HCT116 (cell line): ENCODE results near the gene PRSS56. TPM values are rescaled to one million over a fixed set of nuclear protein-coding genes. Genes with fewer than 3 reads are reported as not detected.

Experiments
- ATAC-seq: fragments of 200-7000 bp; cut with Tn5 transposase; 2 replicates; pipeline ENCODE4 v1.9.1; 2020; ENCODE audit warnings: mild to moderate bottlenecking, moderate library complexity
- BruUV-seq: library from RNA; stranded (reverse); fragments of 400-500 nt; replicated peaks from 2 replicates; lab custom pipeline; 2021; lab: Mats Ljungman, UMichigan
- CTCF ChIA-PET: fragments of 300-600 bp; sonication (Branson Sonifier 250); formaldehyde crosslinking; loops from one replicate; lab custom pipeline; 2021; ENCODE audit warnings: antibody characterized with exemption; lab: Charles Lee
- POLR2A ChIA-PET: fragments of 300-600, 350-600 bp; sonication (Branson Sonifier 250); formaldehyde crosslinking; loops from one replicate; lab custom pipeline; 2021; ENCODE audit warnings: antibody characterized with exemption; lab: Charles Lee
- RAD21 ChIA-PET, 2 experiments: fragments of 300-600 bp; sonication (Branson Sonifier 250); formaldehyde crosslinking; loops; one replicate each; lab custom pipeline; 2023; ENCODE audit warnings: low total read pairs in 2 of 2; ENCODE audit not compliant: uncharacterized antibody in 2 of 2, unreplicated experiment in 2 of 2, low non-redundant PET in 1 of 2; lab: Charles Lee
- DNase-seq: peaks from one replicate; pipeline ENCODE4 v3.0.0-alpha.2; 2010; ENCODE audit warnings: low read depth, low spot score
- H2AFZ ChIP-seq: fragments of 200-600 bp; shearing (Covaris generic), sonication (generic); 2 replicates; pipeline ENCODE4 v1.6.1; 2017; ENCODE audit warnings: low read depth, mixed run types, mixed read lengths, antibody characterized with exemption, low read length; ENCODE audit not compliant: poor library complexity, severe bottlenecking
- H3K27ac ChIP-seq: 2 replicates; pipeline ENCODE4 v1.5.1; 2012; ENCODE audit warnings: low read depth, low read length
- H3K27me3 ChIP-seq: fragments of 200-600 bp; sonication (generic); 2 replicates; pipeline ENCODE4 v1.6.1; 2016; ENCODE audit warnings: mixed run types, low read length, mixed read lengths; ENCODE audit not compliant: insufficient read depth
- H3K36me3 ChIP-seq, 2 experiments: fragments of 200-500 bp in 1 of 2; fragments of 200-600 bp in 1 of 2; sonication (Bioruptor generic) in 1 of 2; sonication (generic) in 1 of 2; 2 replicates each; pipeline versions ENCODE4 v1.5.1 to v1.6.1; 2014 to 2016; ENCODE audit warnings: low read length in 2 of 2, inconsistent platforms in 1 of 2, mixed read lengths in 1 of 2, mixed run types in 1 of 2; ENCODE audit not compliant: insufficient read depth in 2 of 2, control insufficient read depth in 1 of 2
- H3K4me1 ChIP-seq, 2 experiments: fragments of 200-600 bp in 1 of 2; sonication (generic) in 1 of 2; 2 replicates each; pipeline versions ENCODE4 v1.5.1 to v1.6.1; 2012 to 2017; ENCODE audit warnings: low read length in 2 of 2, inconsistent platforms in 1 of 2, mild to moderate bottlenecking in 1 of 2, mixed read lengths in 1 of 2, mixed run types in 1 of 2, moderate library complexity in 1 of 2; ENCODE audit not compliant: insufficient read depth in 2 of 2, control insufficient read depth in 1 of 2
- H3K4me2 ChIP-seq: fragments of 200-600 bp; sonication (generic); 2 replicates; pipeline ENCODE4 v1.6.1; 2017; ENCODE audit warnings: mixed run types, low read length, mixed read lengths
- H3K4me3 ChIP-seq, 2 experiments: fragments of 200-600 bp in 1 of 2; sonication (generic) in 1 of 2; replicated peaks in 1 of 2; 2 replicates each; pipeline ENCODE4 v1.5.1; 2011 to 2016; ENCODE audit warnings: low read length in 2 of 2, control low read depth in 1 of 2, low read depth in 1 of 2, mild to moderate bottlenecking in 1 of 2, mixed read lengths in 1 of 2, mixed run types in 1 of 2
- H3K79me2 ChIP-seq: fragments of 200-600 bp; sonication (generic); 2 replicates; pipeline ENCODE4 v1.6.1; 2017; ENCODE audit warnings: mild to moderate bottlenecking, mixed run types, low read length, moderate library complexity, mixed read lengths; ENCODE audit not compliant: insufficient read depth
- H3K9ac ChIP-seq: fragments of 200-600 bp; sonication (generic); 2 replicates; pipeline ENCODE4 v1.6.1; 2016; ENCODE audit warnings: low read length, mixed read lengths
- H3K9me2 ChIP-seq: fragments of 200-600 bp; sonication (generic), shearing (Covaris generic); 2 replicates; pipeline ENCODE4 v1.6.1; 2017; ENCODE audit warnings: mixed run types, mild to moderate bottlenecking, moderate library complexity; ENCODE audit not compliant: insufficient read depth
- H3K9me3 ChIP-seq, 2 experiments: fragments of 200-500 bp in 1 of 2; fragments of 200-600 bp in 1 of 2; sonication (Bioruptor generic) in 1 of 2; sonication (generic) in 1 of 2; 2 replicates each; pipeline ENCODE4 v1.6.1; 2014 to 2017; ENCODE audit warnings: low read length in 2 of 2, mixed read lengths in 2 of 2, inconsistent platforms in 1 of 2, low read depth in 1 of 2, mild to moderate bottlenecking in 1 of 2, mixed run types in 1 of 2, moderate library complexity in 1 of 2; ENCODE audit not compliant: control insufficient read depth in 1 of 2, insufficient read depth in 1 of 2
- H4K20me1 ChIP-seq: fragments of 200-600 bp; sonication (generic), shearing (Covaris generic); 2 replicates; pipeline ENCODE4 v1.6.1; 2017; ENCODE audit warnings: mixed run types, mild to moderate bottlenecking, moderate library complexity; ENCODE audit not compliant: insufficient read depth
- CBX3 ChIP-seq: IDR thresholded peaks from 2 replicates; pipeline ENCODE4 v1.6.1; 2012; ENCODE audit warnings: low read depth
- CTCF ChIP-seq, 3 experiments: fragments of 200-600 bp in 1 of 3; sonication (generic) in 1 of 3; IDR thresholded peaks in 2 of 3; conservative IDR thresholded peaks in 1 of 3; 2 replicates each; pipeline ENCODE4 v1.5.1; 2012 to 2017; ENCODE audit warnings: low read depth in 2 of 3, low read length in 2 of 3, antibody characterized with exemption in 1 of 3, borderline replicate concordance in 1 of 3, control low read depth in 1 of 3, mild to moderate bottlenecking in 1 of 3, mixed read lengths in 1 of 3, mixed run types in 1 of 3, moderate library complexity in 1 of 3; ENCODE audit not compliant: insufficient read depth in 1 of 3
- EGR1 ChIP-seq: IDR thresholded peaks from 2 replicates; pipeline ENCODE4 v1.6.1; 2012; ENCODE audit warnings: low read depth
- JUND ChIP-seq: IDR thresholded peaks from 2 replicates; pipeline ENCODE4 v1.6.1; 2012
- MAX ChIP-seq: IDR thresholded peaks from 2 replicates; pipeline ENCODE4 v1.6.1; 2012
- POLR2A ChIP-seq: IDR thresholded peaks from 2 replicates; pipeline ENCODE4 v1.7.0; 2011; ENCODE audit warnings: borderline replicate concordance; ENCODE audit not compliant: insufficient read depth, insufficient read length; ENCODE audit errors: extremely low read depth
- SIN3A ChIP-seq: IDR thresholded peaks from 2 replicates; pipeline ENCODE4 v1.6.1; 2012; ENCODE audit warnings: low read depth
- SP1 ChIP-seq: IDR thresholded peaks from 2 replicates; pipeline ENCODE4 v1.6.1; 2012; ENCODE audit warnings: low read depth
- TCF7L2 ChIP-seq: IDR thresholded peaks from 2 replicates; pipeline ENCODE4 v1.7.0; 2011; ENCODE audit warnings: borderline replicate concordance, inconsistent platforms; ENCODE audit not compliant: insufficient read depth, insufficient read length; ENCODE audit errors: extremely low read depth
- ZBTB33 ChIP-seq: IDR thresholded peaks from 2 replicates; pipeline ENCODE4 v1.6.1; 2011; ENCODE audit warnings: mild to moderate bottlenecking, low read length, moderate library complexity; ENCODE audit not compliant: insufficient replicate concordance; ENCODE audit errors: extremely low read depth
- ZNF274 ChIP-seq: fragments of 200-500 bp; sonication (Bioruptor generic); IDR thresholded peaks from 2 replicates; pipeline ENCODE4 v1.6.1; 2014; ENCODE audit warnings: mild to moderate bottlenecking, low read depth, low read length, inconsistent platforms
- intact Hi-C: fragments of 100-400 bp; cut with micrococcal nuclease; formaldehyde crosslinking; loops from 2 replicates; pipeline ENCODE4 v1.10.0; 2022
- total RNA-seq: library from RNA; stranded (reverse); gene quantifications from one replicate; pipeline ENCODE4 v1.2.1, GENCODE V29; 2021; ENCODE audit not compliant: unreplicated experiment

Gene PRSS56
- total RNA-seq, 1 experiment from 2014 or later, result not detected

- H3K4me3 ChIP-seq, result no peak overlapping the region
- 0 out of 4 replicates have a peak, but pooled peaks cover 0 to 3% of the 10 kb centered on the region in 2 experiments for H3K4me1 ChIP-seq
- H3K9me3 ChIP-seq, result no peaks in the 10 kb centered on the region
- POLR2A ChIA-PET, result no interaction called here
- RAD21 ChIA-PET, result no interaction called here
- no peak overlapping the region for H3K9ac ChIP-seq
- BruUV-seq, result no TSS peak
- H3K4me2 ChIP-seq, result no peak overlapping the region
- CTCF ChIA-PET, result no interaction called here
- no peaks in the 10 kb centered on the region for H3K27me3 ChIP-seq
- 0 out of 2 replicates have a peak, but pooled peaks have one; percentile 10 for TF ChIP-seq MAX
- no peak for TF ChIP-seq TCF7L2
- no peak for TF ChIP-seq JUND
- TF ChIP-seq ZBTB33, result no peak
- H3K36me3 ChIP-seq, result peaks cover 2 to 7% of the 10 kb centered on the region in 2 experiments; a peak in 1 of 4 replicates
- peaks cover 9% of the 10 kb centered on the region for H3K79me2 ChIP-seq
- ATAC-seq (no peak), DNase-seq (no peak)
- no peak overlapping the region for H3K27ac ChIP-seq
- H4K20me1 ChIP-seq, result no peaks in the 10 kb centered on the region
- H2AFZ ChIP-seq, result no peak overlapping the region
- no peaks in the 10 kb centered on the region for H3K9me2 ChIP-seq
- intact Hi-C loops, result no loop called here
Observed at GRCh38 chr2:232542715-232543467, 22.7 kb downstream of the PRSS56 start.

- CTCF ChIA-PET, result no interaction called here
- Histone ChIP-seq H3K9me2 (no peaks in the 10 kb centered on the region), H3K9ac (no peak overlapping the region), H3K27ac (no peak overlapping the region), H3K36me3 (peaks cover 2 to 10% of the 10 kb centered on the region in 2 experiments; a peak in 2 of 4 replicates), H2AFZ (no peak overlapping the region), H4K20me1 (no peaks in the 10 kb centered on the region), H3K9me3 (no peaks in the 10 kb centered on the region; a peak in 1 of 4 replicates), H3K79me2 (peaks cover 15% of the 10 kb centered on the region), H3K27me3 (no peaks in the 10 kb centered on the region), H3K4me1 (0 out of 4 replicates have a peak, but pooled peaks cover 0 to 3% of the 10 kb centered on the region in 2 experiments), H3K4me3 (no peak overlapping the region), H3K4me2 (no peak overlapping the region)
- no TSS peak for BruUV-seq
- no peak for TF ChIP-seq SIN3A
- no peak for TF ChIP-seq POLR2A
- no peak for TF ChIP-seq EGR1
- no peak for TF ChIP-seq CTCF (IDR thresholded peaks at IDR 0.05 in 2 of 3, conservative IDR thresholded peaks at IDR 0.05 in 1 of 3; ENCODE audit: borderline replicate concordance in 1 of 3, insufficient read depth in 1 of 3, low read depth in 2 of 3, low read length in 2 of 3)
- TF ChIP-seq ZNF274, result no peak
- no peak for TF ChIP-seq CBX3
- no peak for TF ChIP-seq SP1
- DNase-seq (no peak), ATAC-seq (no peak)
- intact Hi-C loops, result no loop called here
- RAD21 ChIA-PET, result no interaction called here
- POLR2A ChIA-PET, result no interaction called here
Observed at GRCh38 chr2:232543491-232543890, 23.3 kb downstream of the PRSS56 start.
